22Rv1 (cell line): ENCODE measurements around the gene PON1.

Experiments
- H3K27ac ChIP-seq: fragments of 450-650 bp; 2 replicates; pipeline ENCODE4 v1.5.1; 2017
- CTCF ChIP-seq: fragments of 450-650 bp; IDR thresholded peaks from 2 replicates; pipeline ENCODE4 v1.5.1; 2017; ENCODE audit warnings: mild to moderate bottlenecking
- ZFX ChIP-seq: fragments of 450-650 bp; IDR thresholded peaks from 2 replicates; pipeline ENCODE4 v1.6.1; 2017; ENCODE audit warnings: antibody characterized with exemption, borderline replicate concordance

PON1 gene

GRCh38 chr7:95323410-95324129 lies 762 bp downstream of the PON1 start:
- H3K27ac ChIP-seq = peak overlapping the region; percentile 93
- TF ChIP-seq ZFX = no peak
- no peak for TF ChIP-seq CTCF

- peak overlapping the region; percentile 93 for H3K27ac ChIP-seq
- TF ChIP-seq ZFX = no peak
- TF ChIP-seq CTCF = no peak
Measured at GRCh38 chr7:95322854-95323253, 1.5 kb downstream of the PON1 start.

- no peak for TF ChIP-seq ZFX
- H3K27ac ChIP-seq = peak overlapping the region; percentile 93
Measured at GRCh38 chr7:95322396-95322795, 1.9 kb downstream of the PON1 start.

- TF ChIP-seq ZFX = no peak
- TF ChIP-seq CTCF = no peak
- H3K27ac ChIP-seq = peak overlapping the region; percentile 65
Measured at GRCh38 chr7:95321720-95322119, 2.6 kb downstream of the PON1 start.

- no peak for TF ChIP-seq CTCF
- no peak for TF ChIP-seq ZFX
- H3K27ac ChIP-seq = peak overlapping the region; percentile 65
Measured at GRCh38 chr7:95320651-95321050, 3.7 kb downstream of the PON1 start.

GRCh38 chr7:95319570-95319969 lies 4.8 kb downstream of the PON1 start:
- peak overlapping the region; percentile 65 for H3K27ac ChIP-seq
- TF ChIP-seq ZFX (no peak), CTCF (no peak)

GRCh38 chr7:95318501-95319100 lies 5.7 kb downstream of the PON1 start:
- no peak for TF ChIP-seq CTCF
- no peak for TF ChIP-seq ZFX
- peak overlapping the region; percentile 65 for H3K27ac ChIP-seq
